ENCODE data around the gene CARS1.

- TF ChIP-seq USF2 (IDR thresholded peaks at IDR 0.05; ENCODE audit: low read depth, low read length) (no peak), FOS (IDR thresholded peaks at IDR 0.05; ENCODE audit: low read depth, low read length) (no peak), POLR2A (IDR thresholded peaks at IDR 0.05; ENCODE audit: low read depth, low read length) (no peak), CTCF (conservative IDR thresholded peaks at IDR 0.05; ENCODE audit: low read depth, low read length) (no peak), CHD1 (IDR thresholded peaks at IDR 0.05; ENCODE audit: low read depth, low read length) (no peak), SMC3 (IDR thresholded peaks at IDR 0.05; ENCODE audit: low read depth, low read length) (no peak), RFX5 (IDR thresholded peaks at IDR 0.05; ENCODE audit: low read depth, low read length) (no peak), CEBPB (IDR thresholded peaks at IDR 0.05; ENCODE audit: low read depth, low read length) (no peak)
Measured at GRCh38 chr11:3089236-3090061, 32.2 kb upstream of the CARS1 start.

Data from IMR-90 (cell line).